Inflammatory macrophage treated with lipopolysaccharide for 4 hours (primary cell): Measurements from ENCODE around the gene HLA-DMA.

Source experiments
- DNase-seq: peaks from one replicate; pipeline ENCODE4 v3.0.0-alpha.2; 2020

Gene HLA-DMA

DNA sequence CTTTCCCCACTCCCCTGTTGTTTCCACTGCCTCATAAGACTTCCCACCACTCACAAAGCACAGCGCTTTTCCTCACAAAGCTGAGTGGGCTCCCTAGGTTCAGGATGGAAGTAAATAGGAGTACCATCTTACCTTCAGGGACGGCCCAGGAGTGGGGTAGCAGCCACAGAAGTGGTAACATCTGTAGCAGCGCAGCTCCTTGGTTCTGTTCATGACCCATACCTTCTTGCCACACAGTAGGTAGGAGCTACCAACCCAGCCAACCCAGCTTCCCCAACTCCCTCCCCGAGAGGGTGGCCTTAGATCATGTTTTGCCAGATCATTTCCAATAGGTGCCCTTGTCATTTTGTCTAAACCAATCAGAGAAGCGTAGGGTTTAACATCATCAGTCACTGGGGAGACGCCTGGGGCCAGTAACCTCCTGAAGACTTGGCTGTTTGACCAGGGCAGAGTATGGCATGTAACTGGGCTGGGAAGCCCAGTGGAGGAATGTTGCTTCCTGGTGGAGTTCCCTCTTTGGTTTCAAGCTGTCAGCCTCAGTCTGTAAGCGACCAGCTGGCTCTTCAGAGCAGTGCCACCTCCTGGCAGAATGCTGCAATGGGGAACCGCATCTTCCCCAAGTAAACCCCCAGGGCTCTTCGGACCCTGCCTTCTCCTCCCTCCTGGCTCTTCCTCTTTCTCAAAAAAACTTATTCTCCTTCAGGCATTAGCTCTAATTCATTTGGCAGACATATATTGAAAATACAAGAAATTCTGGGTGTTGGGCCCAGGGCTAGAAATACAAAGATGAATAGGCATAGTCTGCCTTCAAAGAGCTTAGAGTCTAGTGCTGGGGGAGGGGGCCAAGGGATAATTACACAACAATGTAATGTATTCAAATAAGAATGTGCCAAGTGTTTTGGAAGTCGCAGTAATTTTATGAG lies at the start of gene HLA-DMA:
Gene HLA-DMA, minus strand, starts transcription at position 281 of the 923 bp plus-strand sequence. Its CDS starts 61 bp downstream, at position 220.
- DNase-seq, result peak; percentile 99

DNA sequence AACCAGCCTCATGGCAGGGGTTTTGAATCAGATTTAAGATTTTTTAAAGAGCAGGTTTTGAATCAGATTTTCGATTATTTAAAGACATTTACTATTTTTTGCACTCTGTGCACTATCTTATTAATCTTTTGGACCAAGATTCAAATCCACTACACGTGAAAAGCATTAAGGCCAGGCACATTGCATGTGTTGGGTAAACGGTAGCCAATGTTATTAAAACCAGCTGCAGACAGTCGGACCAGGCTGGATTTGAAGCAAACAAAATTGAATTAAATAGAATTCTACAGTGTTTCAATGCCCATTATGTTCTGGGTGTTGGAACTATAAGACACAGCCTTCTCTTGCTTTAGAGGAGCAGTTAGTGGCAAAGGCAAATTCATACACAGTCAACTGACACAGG lies 48.8 kb upstream of the HLA-DMA start:
- DNase-seq, result no peak

DNA sequence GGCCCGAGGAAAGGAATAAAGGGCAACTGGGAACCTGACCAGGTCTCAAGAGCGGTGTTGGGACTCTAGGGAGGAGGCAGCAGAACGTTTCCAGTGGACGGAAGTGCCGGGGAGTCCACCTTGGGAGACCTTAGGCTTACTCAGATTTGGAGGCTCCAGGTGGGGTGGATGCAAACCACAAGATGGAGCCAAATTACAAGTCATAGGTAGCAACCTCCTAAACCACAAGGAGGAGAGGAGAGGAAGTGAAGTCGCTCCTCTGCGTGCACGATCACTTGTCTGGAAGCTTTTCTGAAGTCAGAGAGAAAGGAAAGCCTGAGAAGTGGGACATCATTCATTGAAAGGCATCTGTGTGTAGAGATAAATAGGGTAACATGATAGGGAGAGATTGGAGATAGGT lies 47.2 kb upstream of the HLA-DMA start:
- peak; percentile 29 for DNase-seq

DNA sequence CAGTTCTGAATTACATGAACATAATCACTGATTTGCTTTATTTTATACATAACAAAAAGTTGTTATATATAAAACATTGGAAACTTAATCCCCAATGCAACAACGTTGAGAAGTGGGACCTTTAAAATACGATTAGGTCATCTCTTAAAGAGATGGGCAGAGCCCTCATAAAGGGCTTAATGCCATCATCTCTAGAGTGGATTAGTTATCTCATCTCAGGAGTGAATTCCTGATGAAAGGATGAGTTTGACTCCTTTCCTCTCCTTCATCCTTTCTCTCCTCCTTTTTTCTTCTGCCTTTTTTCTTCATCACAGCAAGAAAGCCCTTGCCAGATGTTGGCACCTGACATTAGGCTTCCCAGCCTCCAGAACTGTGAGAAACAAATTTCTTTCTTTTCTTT lies 42.6 kb upstream of the HLA-DMA start:
- no peak for DNase-seq

DNA sequence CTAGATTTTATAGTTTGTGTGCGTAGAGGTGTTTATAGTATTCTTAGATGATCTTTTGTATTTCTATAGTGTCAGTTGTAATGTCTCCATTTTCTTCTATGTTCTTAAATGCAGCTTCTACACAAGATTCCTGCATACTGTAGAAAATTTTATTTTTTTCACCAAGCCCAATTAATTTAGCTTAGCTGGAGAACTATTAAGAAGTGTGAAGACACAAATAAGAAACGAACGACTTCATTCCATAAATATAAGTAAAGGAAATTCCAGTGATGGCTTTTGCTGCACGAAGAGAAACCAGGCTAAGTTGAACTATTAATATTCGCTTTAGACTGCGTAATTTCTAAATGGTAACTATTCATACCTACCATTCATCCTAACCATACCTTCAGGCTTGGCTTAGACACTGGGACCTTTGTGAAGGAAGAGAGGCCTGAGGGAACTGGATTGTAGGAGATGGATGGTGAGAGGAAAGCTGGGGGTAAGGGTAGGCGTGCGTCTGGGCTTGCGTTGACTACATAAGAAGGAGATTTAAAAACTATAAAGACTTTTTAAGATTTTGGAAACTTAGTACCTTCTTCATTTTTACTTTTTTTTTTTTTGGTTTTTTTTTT lies 40.6 kb upstream of the HLA-DMA start:
- DNase-seq, result no peak

DNA sequence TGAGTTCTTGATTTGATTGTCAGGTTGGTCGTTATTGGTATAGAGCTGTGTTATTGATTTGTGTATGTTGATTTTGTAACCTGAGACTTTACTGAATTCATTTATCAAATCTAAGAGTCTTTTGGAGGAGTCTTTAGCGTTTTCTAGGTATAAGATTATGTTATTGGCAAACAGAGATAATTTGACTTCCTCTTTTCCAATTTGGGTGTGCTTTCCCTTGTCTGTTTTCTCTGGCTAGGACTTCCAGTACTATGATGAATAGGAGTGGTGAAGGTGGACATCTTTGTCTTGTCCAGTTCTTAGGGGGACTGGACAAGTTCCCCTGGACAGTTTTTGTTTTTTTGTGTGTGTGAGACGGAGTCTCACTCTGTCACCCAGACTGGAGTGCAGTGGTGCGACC lies 39.1 kb upstream of the HLA-DMA start:
- DNase-seq, result no peak

DNA sequence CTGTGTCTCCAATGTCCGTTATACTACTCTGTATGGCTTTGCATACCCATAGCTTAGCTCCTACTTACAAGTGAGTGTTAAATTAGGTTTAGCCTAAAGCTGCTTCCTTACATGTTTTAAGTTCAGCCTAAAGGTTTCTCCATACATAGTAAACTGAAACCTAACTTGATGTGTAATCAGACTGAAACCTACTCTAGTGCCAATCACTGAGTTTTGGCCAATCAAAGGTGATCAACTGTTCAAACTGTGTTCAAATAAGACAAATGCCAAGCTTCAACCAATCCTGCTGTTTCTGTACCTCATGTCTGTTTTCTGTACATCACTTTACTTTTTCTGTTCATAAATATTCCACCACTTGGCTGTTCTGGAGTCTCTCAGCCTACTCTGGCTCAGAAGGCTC lies 36.5 kb upstream of the HLA-DMA start:
- peak; percentile 59 for DNase-seq

DNA sequence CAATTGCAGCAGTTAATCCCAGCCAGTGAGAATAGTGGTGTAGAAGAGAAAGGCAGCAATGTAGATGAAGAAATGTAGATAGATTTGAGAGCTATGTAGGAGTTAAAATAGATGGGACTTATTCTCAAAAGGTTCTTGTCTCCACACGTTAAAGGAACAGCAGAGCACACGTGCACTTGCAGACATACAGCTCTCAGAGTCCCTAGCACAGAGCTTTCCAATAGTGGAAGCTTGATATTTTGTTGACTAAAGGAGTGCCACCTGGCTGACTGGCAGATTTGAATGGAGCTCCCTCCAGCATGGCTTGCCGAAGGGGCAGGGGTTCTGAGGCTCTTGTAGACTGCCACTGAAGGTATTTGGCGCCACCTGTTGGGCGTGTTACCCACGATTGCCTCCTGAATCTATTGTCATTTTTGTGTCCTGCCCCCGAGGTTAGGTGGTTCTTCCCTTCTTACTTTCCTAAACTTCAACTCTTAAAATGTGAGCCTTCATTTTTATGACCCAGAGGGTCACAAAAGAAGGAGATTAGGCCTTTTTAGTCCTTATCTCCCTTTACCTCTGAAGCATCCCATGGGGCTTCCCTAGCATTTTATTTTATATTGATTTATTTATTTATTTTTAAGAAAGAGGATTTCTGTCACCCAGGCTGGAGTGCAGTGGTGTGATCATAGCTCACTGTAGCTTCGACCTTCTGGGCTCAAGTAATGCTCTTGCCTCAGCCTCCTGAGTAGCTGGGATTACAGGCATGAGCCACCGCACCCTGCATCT lies 31.9 kb upstream of the HLA-DMA start:
- DNase-seq, result peak; percentile 74

DNA sequence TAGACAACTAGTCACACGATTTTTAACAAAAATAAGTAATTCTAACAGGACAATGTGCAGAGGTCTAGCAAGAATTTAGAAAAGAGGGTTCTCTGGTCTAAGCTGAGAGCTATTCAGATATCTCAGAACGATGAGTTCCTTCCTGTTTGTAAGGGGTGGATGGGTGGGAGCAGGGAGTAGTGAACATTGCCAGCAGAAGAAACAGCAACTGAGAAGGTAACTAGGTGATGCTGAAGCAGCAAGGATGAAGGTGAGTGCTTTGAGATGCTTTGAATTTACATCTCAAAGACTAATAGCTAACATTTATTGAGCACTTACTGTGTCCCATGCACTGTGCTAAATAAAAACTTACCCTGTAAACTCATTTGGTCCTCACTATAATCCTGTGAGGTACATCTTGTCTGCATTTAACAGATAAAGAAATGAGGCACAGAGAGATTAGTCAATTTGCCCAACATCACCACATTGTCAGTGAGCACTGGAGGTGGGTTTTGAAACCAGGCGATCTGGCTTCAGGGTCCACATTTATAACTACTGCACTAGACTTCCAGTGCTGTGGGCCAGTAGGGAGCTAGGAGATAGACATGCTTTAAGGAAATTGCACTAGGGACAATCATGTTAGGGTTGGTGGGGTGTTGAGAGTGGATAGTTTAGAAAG lies 31.2 kb upstream of the HLA-DMA start:
- DNase-seq, result no peak

DNA sequence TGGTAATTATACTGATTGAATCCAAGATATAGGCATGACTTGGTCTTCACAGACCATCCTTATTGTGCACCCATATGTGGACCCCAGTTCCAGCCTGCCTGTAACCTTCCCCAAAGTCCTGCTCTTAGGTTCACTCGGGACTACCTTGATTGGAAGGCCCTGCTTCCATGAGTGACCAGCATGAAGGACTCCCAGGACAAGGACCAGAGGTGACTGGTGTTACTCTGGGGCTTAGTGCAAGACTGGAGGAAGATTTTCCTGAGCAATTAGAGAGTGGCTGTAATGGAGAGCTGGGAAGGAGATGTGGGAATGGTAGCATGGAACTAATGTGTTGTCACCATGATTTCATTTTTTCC lies 30.6 kb upstream of the HLA-DMA start:
- no peak for DNase-seq

DNA sequence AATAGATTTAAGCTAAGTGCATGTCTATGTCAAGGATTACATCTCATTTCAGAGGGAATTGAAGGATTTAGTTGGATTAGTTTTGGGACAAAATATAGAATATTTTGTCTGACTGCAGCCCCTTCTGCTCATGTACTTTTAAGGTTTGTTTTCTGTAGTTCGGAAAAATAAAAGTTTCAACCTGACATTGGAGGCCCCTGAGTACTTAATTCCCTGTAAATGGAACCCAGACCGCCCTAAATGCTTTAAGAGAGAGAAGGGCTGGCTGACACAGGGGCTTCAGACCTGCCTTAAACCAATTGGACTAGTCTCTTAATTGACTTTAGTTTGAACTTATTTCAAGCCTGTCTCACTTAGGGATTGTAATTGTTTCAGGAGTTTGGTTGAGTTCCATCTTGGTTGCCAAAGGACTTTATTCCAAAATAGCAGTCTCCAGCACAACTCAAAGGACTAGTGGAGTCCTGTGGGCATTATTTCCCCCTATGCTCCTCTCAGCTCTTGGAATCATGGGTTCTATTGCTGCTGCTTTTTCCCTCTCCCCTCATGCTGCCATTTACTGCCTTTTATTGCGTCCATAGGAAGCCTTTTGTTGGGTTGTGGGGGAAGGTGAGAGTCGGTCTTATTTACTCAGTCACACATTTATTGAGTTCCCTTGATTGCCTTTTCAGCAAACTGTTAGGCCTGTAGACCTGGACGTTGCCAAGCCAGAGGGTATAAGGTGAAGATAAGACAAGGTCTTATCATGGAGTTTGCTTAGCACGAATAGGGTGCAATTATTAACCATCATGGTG lies 30.0 kb upstream of the HLA-DMA start:
- no peak for DNase-seq

DNA sequence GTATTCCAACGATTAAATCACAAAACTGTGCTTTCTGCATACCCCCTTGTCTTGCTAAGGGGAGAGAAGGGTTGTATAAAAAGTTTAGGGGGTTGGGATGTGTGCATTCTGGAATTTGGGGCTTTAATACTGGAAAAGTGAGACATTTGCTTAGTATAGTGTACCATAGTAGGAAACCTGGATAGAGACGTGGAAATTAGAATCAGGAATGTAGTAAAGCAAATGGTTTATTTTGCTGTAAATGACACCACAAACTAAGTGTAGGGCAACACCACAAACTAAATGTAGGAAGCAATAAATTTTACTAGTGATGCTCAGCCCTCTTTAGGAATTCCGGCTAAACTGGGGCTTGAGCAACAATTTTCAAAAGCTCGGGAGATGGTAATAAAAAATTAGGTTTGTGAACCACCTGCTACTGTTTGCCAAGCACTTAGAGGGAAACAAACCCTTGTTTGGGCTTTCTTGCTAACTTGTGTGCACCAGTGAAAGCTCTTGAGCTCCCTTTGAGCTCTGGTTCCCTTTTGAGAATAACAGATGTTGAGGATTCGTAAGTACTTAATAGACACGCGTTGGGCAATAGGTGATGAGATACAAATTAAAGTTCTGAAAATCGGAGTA lies 29.3 kb upstream of the HLA-DMA start:
- no peak for DNase-seq

DNA sequence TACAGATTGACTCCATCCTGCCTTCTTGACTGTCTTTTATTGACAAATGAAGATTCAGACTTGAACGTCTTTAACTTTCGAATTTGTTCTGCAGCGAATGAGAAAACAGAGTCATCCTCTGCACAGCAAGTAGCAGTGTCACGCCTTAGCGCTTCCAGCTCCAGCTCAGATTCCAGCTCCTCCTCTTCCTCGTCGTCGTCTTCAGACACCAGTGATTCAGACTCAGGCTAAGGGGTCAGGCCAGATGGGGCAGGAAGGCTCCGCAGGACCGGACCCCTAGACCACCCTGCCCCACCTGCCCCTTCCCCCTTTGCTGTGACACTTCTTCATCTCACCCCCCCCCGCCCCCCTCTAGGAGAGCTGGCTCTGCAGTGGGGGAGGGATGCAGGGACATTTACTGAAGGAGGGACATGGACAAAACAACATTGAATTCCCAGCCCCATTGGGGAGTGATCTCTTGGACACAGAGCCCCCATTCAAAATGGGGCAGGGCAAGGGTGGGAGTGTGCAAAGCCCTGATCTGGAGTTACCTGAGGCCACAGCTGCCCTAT lies 27.7 kb upstream of the HLA-DMA start:
- no peak for DNase-seq

DNA sequence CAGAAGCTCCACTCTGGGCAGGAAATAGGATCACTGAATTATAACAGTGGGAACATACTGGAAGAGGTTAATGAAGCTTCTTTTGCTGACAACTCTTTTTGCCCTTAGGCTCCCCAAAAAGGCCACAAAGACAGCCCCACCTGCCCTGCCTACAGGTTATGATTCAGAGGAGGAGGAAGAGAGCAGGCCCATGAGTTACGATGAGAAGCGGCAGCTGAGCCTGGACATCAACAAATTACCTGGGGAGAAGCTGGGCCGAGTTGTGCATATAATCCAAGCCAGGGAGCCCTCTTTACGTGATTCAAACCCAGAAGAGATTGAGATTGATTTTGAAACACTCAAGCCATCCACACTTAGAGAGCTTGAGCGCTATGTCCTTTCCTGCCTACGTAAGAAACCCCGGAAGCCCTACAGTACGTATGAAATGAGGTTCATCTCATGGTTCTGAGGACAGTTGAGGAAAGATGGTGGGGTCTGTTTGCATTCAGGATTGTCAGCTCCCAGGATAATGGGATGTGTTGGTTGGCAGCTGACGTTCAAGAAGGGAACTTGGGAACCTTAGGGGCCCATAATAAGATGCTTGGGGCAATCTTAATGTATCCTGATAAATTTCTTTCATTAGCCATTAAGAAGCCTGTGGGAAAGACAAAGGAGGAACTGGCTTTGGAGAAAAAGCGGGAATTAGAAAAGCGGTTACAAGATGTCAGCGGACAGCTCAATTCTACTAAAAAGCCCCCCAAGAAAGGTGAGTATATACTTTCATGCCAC lies 27.0 kb upstream of the HLA-DMA start:
- no peak for DNase-seq

DNA sequence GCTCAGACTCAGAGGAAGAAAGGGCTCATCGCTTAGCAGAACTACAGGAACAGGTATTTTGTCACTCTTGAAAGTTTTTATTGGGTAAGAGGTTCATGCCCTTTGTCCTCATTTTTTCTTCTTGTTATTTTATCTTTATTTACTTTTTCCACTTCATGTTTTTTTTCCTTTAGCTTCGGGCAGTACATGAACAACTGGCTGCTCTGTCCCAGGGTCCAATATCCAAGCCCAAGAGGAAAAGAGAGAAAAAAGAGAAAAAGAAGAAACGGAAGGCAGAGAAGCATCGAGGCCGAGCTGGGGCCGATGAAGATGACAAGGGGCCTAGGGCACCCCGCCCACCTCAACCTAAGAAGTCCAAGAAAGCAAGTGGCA lies 25.0 kb upstream of the HLA-DMA start:
- no peak for DNase-seq

DNA sequence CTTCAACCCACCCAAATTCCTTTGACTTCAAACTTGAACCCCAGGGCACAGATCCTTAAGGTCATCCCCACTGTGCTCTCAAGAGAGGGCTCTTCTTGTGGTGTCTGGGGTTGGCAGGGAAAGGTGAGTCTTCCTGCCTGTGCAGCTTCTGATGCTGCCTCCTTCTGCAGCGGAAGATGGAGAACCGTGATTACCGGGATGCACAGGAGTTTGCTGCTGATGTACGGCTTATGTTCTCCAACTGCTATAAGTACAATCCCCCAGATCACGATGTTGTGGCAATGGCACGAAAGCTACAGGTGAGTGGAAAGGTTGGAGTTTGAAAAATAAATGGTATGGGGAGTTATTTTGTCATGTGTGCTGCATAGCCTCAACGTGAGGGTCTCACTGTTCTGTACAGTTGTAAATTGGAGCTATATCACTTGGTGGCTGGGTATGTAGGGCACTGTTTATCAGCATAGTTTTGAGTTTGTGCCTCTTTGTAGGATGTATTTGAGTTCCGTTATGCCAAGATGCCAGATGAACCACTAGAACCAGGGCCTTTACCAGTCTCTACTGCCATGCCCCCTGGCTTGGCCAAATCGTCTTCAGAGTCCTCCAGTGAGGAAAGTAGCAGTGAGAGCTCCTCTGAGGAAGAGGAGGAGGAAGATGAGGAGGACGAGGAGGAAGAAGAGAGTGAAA lies 24.5 kb upstream of the HLA-DMA start:
- DNase-seq, result no peak

DNA sequence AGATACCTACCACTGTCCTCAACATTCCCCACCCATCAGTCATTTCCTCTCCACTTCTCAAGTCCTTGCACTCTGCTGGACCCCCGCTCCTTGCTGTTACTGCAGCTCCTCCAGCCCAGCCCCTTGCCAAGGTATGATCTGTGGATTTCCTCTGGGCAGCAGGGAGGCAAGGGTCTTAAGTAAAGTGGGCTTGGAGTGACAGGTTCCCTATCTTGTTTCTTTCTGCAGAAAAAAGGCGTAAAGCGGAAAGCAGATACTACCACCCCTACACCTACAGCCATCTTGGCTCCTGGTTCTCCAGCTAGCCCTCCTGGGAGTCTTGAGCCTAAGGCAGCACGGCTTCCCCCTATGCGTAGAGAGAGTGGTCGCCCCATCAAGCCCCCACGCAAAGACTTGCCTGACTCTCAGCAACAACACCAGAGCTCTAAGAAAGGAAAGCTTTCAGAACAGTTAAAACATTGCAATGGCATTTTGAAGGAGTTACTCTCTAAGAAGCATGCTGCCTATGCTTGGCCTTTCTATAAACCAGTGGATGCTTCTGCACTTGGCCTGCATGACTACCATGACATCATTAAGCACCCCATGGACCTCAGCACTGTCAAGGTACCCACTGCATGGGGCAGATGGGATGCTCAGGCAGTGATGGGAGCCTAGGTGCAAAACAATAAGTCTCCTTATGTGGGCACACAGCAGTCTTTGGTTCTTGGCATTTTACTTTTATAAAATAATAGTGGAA lies 23.6 kb upstream of the HLA-DMA start:
- no peak for DNase-seq

DNA sequence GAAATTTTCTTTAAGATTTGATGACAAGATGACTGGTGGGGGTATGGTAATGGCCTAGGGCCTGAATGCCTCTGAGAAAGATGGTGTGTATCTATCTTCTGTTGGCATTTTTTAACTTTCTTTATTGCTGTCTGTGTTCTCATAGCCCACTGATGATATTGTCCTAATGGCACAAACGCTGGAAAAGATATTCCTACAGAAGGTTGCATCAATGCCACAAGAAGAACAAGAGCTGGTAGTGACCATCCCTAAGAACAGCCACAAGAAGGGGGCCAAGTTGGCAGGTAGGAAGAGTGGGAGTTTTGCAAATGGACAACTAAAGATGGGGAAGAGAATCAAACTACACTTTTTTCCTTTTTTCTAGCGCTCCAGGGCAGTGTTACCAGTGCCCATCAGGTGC lies 23.0 kb upstream of the HLA-DMA start:
- no peak for DNase-seq

DNA sequence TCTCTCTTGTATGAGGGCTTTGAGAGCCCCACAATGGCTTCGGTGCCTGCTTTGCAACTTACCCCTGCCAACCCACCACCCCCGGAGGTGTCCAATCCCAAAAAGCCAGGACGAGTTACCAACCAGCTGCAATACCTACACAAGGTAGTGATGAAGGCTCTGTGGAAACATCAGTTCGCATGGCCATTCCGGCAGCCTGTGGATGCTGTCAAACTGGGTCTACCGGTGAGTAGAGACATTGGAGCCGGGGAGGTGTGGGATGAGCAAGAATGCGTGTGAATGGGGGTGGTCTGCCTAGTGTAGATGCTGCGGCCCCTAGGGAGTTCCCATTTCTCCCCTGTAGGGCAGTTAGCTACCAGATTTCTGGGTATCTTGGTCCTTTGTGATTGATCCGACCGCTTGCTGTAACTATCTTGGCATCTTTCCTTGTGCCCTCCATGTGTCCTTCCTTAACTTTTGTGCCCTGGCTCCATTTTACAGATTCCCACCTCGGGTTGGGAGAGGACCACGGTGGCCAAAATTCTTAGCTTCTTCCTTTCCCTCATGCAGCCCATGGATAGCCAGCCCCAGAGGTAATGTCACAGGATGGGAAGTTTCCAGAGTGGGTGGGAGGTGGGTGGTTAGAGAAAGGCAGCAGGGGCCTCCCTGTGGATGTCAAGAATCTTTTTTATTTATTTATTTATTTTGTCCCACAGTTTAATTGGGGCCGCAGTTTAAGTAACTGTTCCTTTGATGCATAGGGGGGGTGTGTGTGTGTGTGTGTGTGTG lies 21.8 kb upstream of the HLA-DMA start:
- DNase-seq, result no peak
